Renal cortex interstitium (tissue), 3 donors: ENCODE data around the gene TRNT1. TPM values are rescaled to one million over a fixed set of nuclear protein-coding genes. Genes with fewer than 3 reads are reported as not detected.

Experiments
- polyA plus RNA-seq, 3 donors: library from polyadenylated mRNA; unstranded; fragments of 120-200 nt; gene quantifications; one replicate each; pipeline ENCODE4 v1.2.1, GENCODE V29; 2013; ENCODE audit not compliant: insufficient read length in 3 of 3

TRNT1 gene
- polyA plus RNA-seq, 3 donors: 27.7 to 46.4 (median 37.5) TPM

Other genes with a start within 250 kb of the TRNT1 start
- gene IL5RA, start 16.6 kb upstream of the TRNT1 start, polyA plus RNA-seq: under 1 TPM; 0.32 to 0.79 (median 0.65) TPM
- 10 to 100 TPM; 65.0 to 79.2 (median 70.5) TPM for gene CRBN, start 52.8 kb downstream of the TRNT1 start, polyA plus RNA-seq